Activated CD8-positive, alpha-beta memory T cell treated with anti-CD3 and anti-CD28 coated beads for 4 hours (primary cell): ENCODE data around the gene MYH6.
"Not testable (repeated sequence)": the region's sequence is repeated elsewhere in the genome, so short reads cannot be mapped to it uniquely, and the experiment has no call there.

Source experiments
- DNase-seq, 2 donors: peaks; one replicate each; pipeline ENCODE4 v3.0.0-alpha.2; 2020; ENCODE audit warnings: low read depth in 2 of 2

Gene MYH6

GRCh38 chr14:23396781-23397407, 11.2 kb downstream of the MYH6 start:
- no peak for DNase-seq

- no peak for DNase-seq
Observed at GRCh38 chr14:23396126-23396525, 11.9 kb downstream of the MYH6 start.

- no peak for DNase-seq
Observed at GRCh38 chr14:23392613-23393012, 15.5 kb downstream of the MYH6 start.

- DNase-seq, result not testable (repeated sequence)
Observed at GRCh38 chr14:23389871-23390270, 18.2 kb downstream of the MYH6 start.

- no peak for DNase-seq
Observed at GRCh38 chr14:23389396-23389795, 18.7 kb downstream of the MYH6 start.

GRCh38 chr14:23388996-23389395, 19.1 kb downstream of the MYH6 start:
- no peak for DNase-seq

GRCh38 chr14:23387916-23388882, 19.9 kb downstream of the MYH6 start:
- DNase-seq, result no peak

- DNase-seq, result no peak
Observed at GRCh38 chr14:23386999-23387398, 21.1 kb downstream of the MYH6 start.

GRCh38 chr14:23386266-23386657, 21.8 kb downstream of the MYH6 start:
- DNase-seq, result not testable (repeated sequence)

GRCh38 chr14:23385642-23386265, 22.3 kb downstream of the MYH6 start:
- no peak for DNase-seq

GRCh38 chr14:23385244-23385641, 22.8 kb downstream of the MYH6 start:
- no peak for DNase-seq

- DNase-seq, result no peak
Observed at GRCh38 chr14:23384364-23385080, 23.6 kb downstream of the MYH6 start.

GRCh38 chr14:23382731-23383440, 25.2 kb downstream of the MYH6 start:
- DNase-seq, result no peak

- no peak for DNase-seq
Observed at GRCh38 chr14:23382276-23382675, 25.8 kb downstream of the MYH6 start.

GRCh38 chr14:23381871-23382270, 26.2 kb downstream of the MYH6 start:
- DNase-seq, result no peak

GRCh38 chr14:23380976-23381375, 27.1 kb downstream of the MYH6 start:
- no peak for DNase-seq

GRCh38 chr14:23380197-23380914, 27.7 kb downstream of the MYH6 start:
- DNase-seq, result no peak

- DNase-seq, result peak; percentile 29 to 30
Observed at GRCh38 chr14:23379366-23380196, 28.5 kb downstream of the MYH6 start.

- no peak for DNase-seq
Observed at GRCh38 chr14:23378612-23379220, 29.4 kb downstream of the MYH6 start.
